Breast epithelium (tissue), 3 donors: Measurements from ENCODE around the gene NRXN3.

Experiments
- POLR2A ChIP-seq: fragments of 450-650 bp; IDR thresholded peaks from one replicate; pipeline ENCODE4 v1.6.1; 2016; ENCODE audit warnings: antibody characterized with exemption, mild to moderate bottlenecking, moderate library complexity
- TF ChIP-seq, protein P1 (sequence below), 3 donors: fragments of 450-650 bp; IDR thresholded peaks; one replicate each; pipeline ENCODE4 v1.5.1; 2016 to 2017; ENCODE audit warnings: antibody characterized with exemption in 3 of 3, mild to moderate bottlenecking in 3 of 3, moderate library complexity in 3 of 3

GRCh38 chr14:78581229-78581628, 411.1 kb downstream of the NRXN3 start:
- TF ChIP-seq, protein P1, sequence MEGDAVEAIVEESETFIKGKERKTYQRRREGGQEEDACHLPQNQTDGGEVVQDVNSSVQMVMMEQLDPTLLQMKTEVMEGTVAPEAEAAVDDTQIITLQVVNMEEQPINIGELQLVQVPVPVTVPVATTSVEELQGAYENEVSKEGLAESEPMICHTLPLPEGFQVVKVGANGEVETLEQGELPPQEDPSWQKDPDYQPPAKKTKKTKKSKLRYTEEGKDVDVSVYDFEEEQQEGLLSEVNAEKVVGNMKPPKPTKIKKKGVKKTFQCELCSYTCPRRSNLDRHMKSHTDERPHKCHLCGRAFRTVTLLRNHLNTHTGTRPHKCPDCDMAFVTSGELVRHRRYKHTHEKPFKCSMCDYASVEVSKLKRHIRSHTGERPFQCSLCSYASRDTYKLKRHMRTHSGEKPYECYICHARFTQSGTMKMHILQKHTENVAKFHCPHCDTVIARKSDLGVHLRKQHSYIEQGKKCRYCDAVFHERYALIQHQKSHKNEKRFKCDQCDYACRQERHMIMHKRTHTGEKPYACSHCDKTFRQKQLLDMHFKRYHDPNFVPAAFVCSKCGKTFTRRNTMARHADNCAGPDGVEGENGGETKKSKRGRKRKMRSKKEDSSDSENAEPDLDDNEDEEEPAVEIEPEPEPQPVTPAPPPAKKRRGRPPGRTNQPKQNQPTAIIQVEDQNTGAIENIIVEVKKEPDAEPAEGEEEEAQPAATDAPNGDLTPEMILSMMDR (IDR thresholded peaks at IDR 0.05) = no peak
- no peak for TF ChIP-seq POLR2A
